ENCODE results near the gene STAMBP.
"Not testable (repeated sequence)": the region's sequence is repeated elsewhere in the genome, so short reads cannot be mapped to it uniquely, and the experiment has no call there.

The STAMBP gene

GRCh38 chr2:73897240-73897583 lies 68.5 kb downstream of the STAMBP start:
- no peak overlapping the region for H3K4me3 ChIP-seq (replicated peaks; ENCODE audit: low read depth, low read length)
- DNase-seq (ENCODE audit: extremely low read depth, low read depth) = no peak
- TF ChIP-seq, protein P1, sequence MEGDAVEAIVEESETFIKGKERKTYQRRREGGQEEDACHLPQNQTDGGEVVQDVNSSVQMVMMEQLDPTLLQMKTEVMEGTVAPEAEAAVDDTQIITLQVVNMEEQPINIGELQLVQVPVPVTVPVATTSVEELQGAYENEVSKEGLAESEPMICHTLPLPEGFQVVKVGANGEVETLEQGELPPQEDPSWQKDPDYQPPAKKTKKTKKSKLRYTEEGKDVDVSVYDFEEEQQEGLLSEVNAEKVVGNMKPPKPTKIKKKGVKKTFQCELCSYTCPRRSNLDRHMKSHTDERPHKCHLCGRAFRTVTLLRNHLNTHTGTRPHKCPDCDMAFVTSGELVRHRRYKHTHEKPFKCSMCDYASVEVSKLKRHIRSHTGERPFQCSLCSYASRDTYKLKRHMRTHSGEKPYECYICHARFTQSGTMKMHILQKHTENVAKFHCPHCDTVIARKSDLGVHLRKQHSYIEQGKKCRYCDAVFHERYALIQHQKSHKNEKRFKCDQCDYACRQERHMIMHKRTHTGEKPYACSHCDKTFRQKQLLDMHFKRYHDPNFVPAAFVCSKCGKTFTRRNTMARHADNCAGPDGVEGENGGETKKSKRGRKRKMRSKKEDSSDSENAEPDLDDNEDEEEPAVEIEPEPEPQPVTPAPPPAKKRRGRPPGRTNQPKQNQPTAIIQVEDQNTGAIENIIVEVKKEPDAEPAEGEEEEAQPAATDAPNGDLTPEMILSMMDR (IDR thresholded peaks at IDR 0.05; ENCODE audit: low read depth, low read length, missing control alignments) = no peak

DNA sequence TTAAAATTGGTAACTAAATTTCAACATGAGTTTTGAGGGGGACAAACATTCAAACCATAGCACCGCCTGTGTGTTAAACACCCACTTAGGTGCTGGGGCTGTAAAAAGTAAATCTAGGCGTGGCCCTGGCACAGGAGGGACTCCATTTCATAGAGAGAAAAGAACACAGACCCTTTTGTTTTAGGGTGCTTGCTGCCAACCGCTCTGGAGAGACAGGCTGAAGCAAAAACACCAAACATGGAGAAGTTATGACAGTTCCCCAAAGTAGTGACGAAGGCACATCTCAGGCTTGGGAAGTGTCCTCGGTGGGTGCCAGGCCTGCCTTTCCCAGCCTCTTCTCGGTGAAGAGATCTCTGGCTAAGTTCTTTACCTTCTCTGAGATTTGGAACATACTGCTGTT lies 69.2 kb downstream of the STAMBP start:
- TF ChIP-seq, protein P1 (IDR thresholded peaks at IDR 0.05; ENCODE audit: low read depth, low read length, missing control alignments) = no peak
- no peak for DNase-seq (ENCODE audit: extremely low read depth, low read depth)
- no peak overlapping the region for H3K4me3 ChIP-seq (replicated peaks; ENCODE audit: low read depth, low read length)

DNA sequence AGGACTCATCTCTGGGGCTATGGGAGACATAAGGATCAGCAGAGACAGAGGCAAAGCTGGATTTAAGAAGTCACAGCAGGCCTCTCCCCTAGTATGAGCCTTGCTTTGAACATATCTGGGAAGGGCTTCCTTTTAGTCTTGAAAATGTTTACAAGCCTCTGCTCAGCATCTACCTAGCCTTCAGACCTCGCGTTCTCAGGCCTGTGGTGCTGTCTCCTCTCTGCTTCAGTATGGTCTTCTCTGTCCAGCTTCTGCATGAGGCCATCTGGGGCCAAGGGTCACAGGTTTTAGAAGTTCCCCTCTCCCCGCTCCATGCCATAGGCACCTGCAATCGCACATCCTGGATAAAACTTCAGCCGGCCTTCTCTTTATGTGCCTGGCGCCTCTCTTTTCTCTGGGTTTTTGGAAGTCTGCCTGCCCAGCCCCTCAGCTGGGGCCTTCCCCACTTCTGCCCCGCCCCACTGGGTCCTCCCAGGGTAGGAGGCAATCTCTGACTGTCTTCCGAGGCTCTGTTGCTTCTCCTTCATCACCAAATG lies 71.1 kb downstream of the STAMBP start:
- DNase-seq (ENCODE audit: extremely low read depth, low read depth) = no peak
- no peak overlapping the region for H3K4me3 ChIP-seq (replicated peaks; ENCODE audit: low read depth, low read length)
- TF ChIP-seq, protein P1 (IDR thresholded peaks at IDR 0.05; ENCODE audit: low read depth, low read length, missing control alignments) = no peak

- no peak overlapping the region for H3K4me3 ChIP-seq (replicated peaks; ENCODE audit: low read depth, low read length)
- no peak for DNase-seq (ENCODE audit: extremely low read depth, low read depth)
- TF ChIP-seq, protein P1 (IDR thresholded peaks at IDR 0.05; ENCODE audit: low read depth, low read length, missing control alignments) = no peak
These were observed 72.4 kb downstream of the STAMBP start for GRCh38 chr2:73901143-73901542.

- TF ChIP-seq, protein P1 (IDR thresholded peaks at IDR 0.05; ENCODE audit: low read depth, low read length, missing control alignments) = no peak
- no peak overlapping the region for H3K4me3 ChIP-seq (replicated peaks; ENCODE audit: low read depth, low read length)
- DNase-seq (ENCODE audit: extremely low read depth, low read depth) = no peak
These were observed 73.5 kb downstream of the STAMBP start for GRCh38 chr2:73902284-73902683.

GRCh38 chr2:73903313-73903712 lies 74.6 kb downstream of the STAMBP start:
- TF ChIP-seq, protein P1 (IDR thresholded peaks at IDR 0.05; ENCODE audit: low read depth, low read length, missing control alignments) = no peak
- no peak for DNase-seq (ENCODE audit: extremely low read depth, low read depth)
- H3K4me3 ChIP-seq (replicated peaks; ENCODE audit: low read depth, low read length) = no peak overlapping the region

DNA sequence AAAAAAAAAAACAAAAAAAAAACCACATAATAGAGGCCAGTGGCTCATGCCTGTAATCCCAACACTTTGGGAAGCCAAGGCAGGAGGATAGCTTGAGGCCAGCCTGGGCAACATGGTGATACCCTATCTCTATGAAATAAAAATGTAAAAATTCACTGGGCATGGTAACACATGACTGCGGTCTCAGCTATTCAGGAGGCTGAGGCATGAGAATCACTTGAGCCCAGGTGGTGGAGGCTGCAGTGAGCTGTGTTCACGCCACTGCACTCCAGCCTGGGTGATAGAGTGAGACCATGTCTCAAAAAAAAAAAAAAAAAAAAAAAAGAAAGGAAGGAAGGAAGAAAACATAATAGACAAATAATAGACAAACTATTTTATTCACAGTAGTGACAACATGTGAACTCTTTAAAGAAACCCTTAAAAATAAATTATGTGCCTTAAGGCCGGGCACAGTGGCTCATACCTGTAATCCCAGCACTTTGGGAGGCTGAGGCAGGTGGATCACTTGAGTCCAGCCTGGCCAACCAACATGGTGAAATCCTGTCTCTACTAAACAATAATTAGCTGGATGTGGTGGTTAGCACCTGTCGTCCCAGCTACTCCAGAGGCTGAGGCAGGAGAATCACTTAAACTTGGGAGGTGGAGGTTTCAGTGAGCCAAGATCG lies 75.3 kb downstream of the STAMBP start:
- not testable (repeated sequence) for H3K4me3 ChIP-seq (replicated peaks; ENCODE audit: low read depth, low read length); DNase-seq (ENCODE audit: extremely low read depth, low read depth)

Data from HFF-Myc (cell line).